ENCODE data around the gene TPBGL. TPM values are rescaled to one million over a fixed set of nuclear protein-coding genes. Genes with fewer than 3 reads are reported as not detected.

The TPBGL gene
- polyA plus RNA-seq, 1 donor = 0.17 TPM

DNA sequence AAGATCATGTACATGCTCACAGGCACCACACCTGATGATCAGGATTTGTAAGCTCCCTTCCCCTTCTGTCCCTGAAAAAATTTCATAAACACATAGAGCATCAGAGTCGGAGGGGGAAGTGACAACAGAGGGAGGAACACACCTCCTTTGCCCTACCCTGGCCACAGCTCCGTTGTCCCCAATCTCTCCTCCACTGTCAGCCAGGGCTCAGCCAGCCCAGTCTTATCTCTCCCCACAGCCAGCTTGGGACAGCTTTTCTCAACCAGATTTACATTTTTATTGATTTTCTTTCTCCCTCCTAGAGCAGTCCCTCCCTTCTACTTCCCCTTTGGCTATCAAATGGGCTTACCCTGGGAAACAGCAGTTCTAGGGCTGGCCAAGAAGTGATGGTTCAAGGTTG lies 32.1 kb upstream of the TPBGL start:
- DNase-seq = no peak

DNA sequence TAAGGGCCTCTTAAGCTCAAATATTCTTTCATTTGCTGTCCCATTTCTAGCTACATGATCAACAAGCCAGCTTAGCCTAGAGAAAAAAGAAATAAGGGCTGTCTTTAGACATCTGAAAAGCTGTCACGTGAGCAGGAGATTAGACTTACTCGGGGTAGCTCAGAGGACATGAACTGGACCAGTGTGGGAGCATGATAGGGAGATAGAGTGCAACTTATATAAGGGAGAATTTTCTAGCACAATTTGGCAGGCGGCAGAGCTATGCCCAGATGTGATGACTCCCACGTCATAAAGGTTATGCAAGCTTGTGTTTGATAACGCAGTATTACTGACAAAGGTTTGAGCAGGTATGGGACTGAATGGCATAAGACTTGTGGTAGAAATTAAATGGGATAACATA lies 28.2 kb upstream of the TPBGL start:
- DNase-seq = no peak

DNA sequence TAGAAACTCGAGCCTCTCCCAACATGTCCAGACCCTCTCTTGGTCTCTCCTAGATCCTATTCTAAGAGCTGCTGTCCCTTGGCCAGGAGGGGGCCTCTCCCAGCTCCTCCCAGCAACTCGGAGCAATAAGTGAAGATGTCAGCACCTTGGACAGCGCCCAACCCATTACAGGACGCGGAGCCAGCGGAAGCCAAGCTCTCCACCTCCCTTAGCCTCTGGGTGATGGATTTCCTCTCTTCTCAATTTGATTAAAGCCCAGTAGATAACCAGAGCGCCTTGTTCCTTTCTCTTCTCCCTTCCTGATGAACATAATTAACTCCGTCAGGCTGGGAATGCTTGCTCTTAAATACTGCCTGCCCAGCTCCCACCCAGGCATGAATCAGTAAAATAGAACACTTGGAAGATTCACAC lies 26.2 kb upstream of the TPBGL start:
- DNase-seq = peak; percentile 89

DNA sequence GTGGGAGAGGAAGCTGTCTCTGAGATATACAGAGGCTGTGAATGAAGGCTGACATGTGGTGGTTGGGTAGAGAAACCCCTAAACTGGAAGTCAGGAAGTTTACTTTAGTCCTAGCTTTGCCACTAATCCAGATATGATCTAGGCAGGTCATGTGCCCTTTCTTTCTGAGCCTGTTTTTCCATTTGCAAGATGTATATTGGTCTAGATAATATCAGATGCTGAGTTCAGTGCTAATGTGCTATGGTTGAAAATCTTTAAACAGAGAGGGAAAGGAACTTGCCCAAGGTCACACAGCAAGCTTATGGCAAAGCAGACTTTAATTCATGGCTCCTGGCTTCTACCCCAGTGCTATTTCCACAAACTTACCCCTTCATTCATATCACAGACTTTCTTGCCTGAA lies 25.7 kb upstream of the TPBGL start:
- DNase-seq = no peak

DNA sequence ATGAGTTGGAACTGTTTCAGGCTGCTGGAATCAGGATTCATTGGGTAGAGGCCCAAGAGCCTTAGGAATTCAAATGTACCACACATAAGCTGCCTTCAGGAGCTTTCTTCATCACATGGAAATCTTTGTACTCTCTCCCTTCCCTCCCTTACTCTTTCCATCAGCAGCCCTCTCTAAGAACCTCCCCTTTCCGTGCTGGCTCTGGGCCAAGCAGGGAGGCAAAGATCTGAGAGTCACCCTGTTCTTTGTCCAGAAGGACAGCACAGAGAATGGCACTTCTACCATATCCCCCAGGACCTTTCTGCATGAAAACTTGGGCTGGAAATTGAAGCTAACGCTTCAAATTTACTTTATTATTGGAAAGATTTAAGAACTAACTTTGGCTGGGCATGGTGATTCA lies 20.7 kb upstream of the TPBGL start:
- DNase-seq = no peak

DNA sequence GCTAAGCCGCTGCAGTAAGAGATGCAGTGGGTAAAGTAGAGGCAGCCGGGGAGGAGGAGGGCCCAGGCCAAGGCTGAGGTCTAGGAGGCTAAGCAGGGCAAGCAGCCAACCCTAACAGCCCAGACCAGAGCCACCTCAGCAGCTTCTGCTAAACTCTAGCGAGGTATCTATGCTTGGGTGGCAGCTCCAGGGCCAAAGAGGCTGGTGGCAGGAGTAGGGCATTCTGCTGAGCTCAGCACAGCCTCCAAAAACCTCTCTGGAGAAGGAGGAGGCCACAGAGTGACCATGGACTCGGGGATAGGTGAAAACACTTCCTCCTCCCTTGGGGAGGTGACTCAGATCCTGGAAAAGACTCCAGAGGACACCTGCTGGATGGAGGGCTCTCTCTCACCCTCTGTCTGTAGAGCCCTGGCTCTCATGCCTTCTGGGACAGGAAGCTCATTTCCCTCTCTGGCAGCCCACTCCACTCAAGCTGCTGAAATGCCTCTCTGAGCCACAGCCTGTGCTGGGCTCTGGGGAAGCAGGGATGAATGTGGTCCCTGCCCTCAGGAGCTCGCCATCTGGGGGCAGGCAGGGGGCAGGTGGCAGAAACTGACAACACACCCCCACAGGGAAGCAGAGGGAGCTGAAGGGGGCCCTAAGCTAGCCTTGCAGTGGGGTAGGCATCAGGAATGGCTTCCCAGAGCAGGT lies 16.5 kb upstream of the TPBGL start:
- no peak for DNase-seq

DNA sequence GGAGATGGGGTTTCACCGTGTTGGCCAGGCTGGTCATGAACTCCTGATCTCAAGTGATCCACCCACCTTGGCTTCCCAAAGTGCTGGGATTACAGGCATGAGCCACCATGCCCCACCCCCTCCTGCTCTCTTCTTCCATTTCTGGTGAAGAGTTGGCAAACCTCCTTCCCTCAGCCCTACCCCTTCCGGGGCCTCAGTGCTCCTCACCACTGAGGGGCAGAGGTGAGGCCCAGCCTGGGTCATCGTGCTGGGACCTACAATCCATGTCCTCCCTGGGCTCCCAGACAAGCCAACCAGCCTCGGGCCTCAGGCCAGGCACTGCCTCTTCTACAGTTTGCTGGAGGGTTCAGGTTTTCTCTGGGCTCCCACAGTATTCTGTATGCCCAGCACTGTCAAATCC lies 14.8 kb upstream of the TPBGL start:
- DNase-seq = no peak

DNA sequence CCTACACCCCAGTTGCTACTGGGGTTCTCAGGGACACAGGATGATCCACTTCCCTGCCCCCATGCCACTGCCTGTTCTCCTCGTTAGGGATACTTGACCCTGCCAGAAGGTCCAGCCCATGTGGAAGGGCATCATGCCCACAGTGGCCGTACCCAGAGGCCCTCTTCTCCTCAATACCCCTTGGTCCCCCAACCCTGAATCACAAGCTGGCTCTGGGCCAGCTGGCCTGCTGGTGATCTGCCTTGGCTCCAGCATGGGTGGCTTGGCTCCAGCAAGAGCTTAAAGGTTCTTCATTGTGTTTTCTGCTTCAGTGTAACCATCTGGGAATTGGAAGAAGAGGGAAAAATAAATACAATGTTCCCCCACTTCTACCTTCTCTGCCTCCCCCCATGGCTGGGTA lies 11.1 kb upstream of the TPBGL start:
- DNase-seq = no peak

DNA sequence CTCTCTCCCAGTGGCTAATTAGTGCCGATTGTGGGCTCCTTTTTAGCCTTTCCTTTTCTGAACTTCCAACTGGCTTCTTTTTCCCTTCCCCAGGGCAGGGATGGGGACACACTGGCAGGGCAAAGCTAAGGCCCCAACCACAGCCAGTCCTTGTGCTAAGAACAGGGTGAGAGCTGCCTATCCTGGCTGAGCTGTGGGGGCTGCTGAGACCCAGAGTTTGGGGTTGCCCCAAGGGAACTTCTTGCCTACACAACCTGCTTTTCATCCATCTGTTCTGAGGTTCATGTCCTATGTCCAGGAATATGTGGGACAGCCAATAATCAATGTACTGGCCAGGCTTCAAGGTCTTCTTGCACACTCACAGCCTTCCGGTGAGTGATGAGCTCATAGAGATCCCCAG lies 10.0 kb upstream of the TPBGL start:
- DNase-seq = no peak

DNA sequence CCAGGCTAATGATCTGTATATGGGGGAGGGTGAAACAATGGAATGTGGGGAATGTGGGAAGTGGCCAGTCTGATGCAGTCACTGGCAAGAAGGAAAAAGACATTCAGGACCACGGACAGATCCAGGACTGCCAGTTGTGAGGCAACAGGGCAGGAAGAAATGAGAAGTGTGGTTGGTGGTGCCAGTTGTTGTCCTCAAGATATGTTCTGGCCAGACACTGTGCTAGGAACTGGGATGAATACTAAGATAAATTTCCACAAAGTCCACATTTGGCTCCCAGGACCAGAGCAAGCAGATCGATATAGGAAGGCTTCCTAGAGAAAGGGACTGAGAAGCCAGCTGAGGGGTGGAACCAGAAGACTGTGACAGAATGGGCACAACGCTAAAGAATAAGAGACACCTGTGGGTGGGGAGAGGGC lies 6.8 kb upstream of the TPBGL start:
- DNase-seq = peak; percentile 81

DNA sequence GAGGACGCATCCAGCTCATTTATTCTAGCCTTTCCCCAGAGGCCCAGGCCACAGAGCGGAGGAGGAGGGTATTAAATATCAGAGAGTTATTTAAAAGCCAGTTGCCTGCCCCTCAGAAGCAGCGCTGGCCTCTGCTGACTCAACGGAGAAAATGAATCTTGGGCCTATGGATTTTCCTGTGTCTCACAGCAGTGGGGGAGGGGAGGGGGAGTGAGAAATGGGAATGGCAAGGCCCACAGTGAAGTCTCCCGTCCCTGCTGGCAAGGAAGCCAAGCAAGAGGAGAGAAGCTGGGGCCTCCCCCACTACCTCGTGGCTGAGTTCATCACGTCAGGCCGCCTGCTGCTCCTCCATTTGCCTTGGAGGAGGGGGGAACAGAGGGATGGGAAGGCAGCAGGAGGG lies 4.5 kb upstream of the TPBGL start:
- no peak for DNase-seq

DNA sequence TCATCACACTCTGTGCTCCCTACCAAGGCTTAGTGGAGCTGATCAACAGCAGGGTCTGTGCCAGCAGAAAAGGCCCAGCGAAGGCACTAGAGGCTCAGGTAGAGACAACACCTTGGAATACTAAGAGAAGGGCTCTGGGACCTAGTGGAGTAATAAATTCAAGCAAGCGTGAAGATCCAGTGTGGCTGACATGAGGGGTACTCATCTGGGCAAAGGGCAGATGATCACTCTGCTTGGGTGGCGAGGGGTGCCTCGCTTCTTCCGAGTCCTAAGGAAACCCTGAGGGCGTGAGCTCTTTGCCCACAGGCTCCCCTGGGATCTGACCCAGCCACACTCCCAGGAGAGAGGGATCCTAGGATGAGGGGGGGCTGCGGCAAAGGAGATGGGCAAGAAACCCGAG lies 3.5 kb upstream of the TPBGL start:
- DNase-seq = no peak

DNA sequence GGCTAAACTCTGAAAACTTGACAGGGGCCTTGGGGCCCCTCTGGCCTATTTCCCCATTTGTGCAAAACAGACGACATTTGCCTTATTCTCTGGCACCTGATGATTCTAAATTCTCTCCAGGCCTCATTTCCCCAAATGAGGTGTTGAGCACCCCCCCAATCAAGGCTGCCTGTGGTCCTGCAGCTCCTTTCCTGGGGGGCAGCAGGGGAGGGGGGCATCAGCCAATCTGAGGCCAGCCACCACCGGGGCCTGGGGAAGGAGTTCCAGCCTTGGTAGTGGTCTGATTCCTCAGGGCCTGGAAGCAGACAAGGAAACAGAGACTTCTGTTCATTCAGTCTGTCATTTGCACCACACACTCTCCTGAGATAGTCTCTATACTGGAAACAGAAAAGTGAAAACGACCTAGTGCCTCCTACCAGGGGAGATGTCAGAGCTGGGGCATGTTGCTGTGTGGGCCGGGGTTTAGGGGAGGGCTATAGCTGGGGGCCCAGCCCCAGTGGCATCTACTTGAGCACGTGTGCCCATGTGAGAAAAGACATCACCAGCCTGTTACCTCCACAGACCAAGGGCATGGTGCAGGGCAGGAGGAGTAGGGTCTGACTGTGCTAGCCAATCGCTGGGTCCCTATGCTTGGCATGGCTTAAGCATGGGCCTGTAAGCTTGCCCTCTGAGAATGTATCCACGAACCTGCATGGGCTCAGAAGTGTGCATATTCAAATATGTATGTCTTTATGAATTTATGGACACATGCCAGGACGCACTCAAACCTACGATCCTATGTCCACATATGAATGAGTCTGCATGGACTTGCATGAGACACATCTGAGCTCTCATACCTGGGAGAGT lies 1.8 kb upstream of the TPBGL start:
- DNase-seq = no peak

DNA sequence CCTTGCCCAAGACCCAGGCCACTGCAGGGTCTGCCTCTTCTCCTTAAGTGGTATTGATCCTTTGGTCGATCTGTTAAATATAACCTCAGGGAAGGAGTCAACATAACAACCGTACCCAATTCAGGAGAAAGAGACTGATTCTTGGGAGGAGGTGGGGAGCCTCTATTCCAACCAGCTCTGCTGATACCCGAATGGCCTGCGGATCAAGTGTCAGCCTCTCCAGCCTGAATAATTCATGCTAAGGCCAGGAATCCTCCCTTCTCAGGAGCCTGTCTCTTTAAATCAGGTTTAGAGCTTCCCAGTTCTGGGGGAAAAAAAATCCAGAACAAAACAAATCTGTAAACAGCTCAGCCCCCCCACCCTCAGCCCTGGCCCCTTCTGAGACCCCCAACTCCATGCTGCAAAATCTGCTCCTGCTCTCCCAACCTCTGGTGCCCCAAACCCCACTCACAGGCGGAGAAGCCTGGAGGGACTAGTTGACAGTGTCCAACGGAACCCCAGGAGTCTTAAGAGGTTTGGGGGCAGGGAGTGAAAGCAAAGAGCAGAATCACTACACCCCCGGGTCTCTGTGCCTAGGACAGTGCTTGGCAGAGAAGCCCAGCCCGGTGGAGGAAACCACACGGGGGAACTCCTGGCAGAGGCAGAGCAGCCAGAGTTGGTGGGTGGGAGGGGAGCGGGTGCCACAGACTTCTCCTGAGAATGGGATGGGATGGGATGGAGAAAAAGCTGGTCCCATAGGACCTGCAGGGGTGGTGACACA lies 863 bp upstream of the TPBGL start:
- no peak for DNase-seq

DNA sequence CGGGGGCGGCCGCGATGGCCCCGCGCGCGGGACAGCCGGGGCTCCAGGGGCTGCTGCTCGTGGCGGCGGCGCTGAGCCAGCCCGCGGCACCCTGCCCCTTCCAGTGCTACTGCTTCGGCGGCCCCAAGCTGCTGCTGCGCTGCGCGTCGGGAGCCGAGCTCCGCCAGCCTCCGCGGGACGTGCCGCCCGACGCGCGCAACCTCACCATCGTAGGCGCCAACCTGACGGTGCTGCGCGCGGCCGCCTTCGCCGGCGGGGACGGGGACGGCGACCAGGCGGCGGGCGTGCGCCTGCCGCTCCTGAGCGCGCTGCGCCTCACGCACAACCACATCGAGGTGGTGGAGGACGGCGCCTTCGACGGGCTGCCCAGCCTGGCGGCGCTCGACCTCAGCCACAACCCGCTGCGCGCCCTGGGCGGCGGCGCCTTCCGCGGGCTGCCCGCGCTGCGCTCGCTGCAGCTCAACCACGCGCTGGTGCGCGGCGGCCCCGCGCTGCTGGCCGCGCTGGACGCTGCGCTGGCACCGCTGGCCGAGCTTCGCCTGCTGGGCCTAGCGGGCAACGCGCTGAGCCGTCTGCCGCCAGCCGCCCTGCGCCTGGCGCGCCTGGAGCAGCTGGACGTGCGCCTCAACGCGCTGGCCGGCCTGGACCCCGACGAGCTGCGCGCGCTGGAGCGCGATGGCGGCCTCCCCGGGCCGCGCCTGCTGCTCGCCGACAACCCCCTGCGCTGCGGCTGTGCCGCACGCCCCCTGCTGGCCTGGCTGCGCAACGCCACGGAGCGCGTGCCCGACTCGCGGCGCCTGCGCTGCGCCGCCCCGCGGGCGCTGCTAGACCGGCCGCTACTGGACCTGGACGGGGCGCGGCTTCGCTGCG lies 697 bp downstream of the TPBGL start:
- peak; percentile 83 for DNase-seq

DNA sequence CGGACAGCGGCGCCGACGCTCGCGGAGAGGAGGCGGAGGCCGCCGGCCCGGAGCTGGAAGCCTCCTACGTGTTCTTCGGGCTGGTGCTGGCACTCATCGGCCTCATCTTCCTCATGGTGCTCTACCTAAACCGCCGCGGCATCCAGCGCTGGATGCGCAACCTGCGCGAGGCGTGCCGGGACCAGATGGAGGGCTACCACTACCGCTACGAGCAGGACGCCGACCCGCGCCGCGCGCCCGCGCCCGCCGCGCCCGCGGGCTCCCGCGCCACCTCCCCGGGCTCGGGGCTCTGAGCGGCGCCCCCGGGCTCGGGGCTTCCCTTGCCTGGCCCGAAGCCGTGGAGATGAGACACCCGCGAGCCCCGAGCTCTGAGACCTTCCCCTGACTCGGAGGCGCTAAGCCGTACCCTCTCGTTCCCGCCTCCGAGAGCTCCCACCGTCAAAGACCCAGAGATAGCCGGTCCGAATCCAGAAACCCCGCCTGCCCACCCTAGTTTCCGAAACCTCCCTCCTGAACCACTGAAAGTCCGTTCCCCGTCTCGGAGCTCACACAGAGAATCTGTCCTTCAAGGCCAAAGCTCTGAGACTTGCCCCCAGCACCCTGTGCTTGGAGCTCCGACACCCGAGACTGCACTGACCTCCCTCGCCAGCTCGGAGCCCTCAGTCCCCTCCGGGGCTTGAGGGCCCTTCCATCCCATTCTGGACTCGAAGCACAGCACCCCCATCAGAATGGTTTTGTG lies 1.5 kb downstream of the TPBGL start:
- DNase-seq = no peak

DNA sequence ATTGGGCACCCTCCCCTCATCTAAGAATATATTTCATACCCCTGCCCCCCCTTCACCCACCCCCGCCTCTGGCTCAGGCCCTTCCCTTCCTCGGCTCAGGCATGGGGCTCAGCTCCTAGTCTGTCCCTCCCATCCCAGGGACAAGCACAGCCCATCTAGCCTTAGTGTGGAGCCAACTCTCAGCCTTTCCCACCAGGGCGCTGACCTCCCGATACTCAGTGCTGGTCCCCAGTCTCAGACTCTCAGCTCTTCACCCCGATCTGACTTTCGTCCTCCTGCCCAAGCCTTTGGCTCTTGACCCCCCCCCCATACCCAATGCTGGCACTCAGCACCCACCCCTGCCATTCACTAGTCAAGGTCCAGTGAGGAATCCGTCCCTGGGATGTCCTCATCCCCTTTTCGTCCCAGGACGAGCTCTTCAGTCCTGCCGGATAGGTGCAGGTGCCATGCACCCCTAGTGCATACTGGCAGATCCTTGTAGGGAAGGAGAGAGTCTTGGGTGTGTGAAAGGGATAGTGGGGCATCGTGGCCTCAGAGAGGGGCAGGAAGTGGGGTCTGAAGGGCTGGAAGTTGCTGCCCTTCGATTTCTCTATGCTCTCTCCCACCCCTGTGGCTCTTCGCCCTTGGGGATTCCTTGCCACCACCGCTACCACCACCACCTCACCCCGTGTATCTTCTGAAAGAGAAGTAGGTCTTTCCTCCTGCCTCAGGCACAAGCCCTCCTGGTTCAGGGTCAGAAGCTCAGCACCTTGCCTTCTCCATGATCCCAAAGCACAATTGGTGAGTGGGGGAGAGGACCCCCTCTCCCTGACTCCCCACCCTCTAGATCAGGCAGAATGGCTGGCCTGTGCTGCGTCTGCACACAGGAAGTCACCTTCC lies 2.4 kb downstream of the TPBGL start:
- no peak for DNase-seq

DNA sequence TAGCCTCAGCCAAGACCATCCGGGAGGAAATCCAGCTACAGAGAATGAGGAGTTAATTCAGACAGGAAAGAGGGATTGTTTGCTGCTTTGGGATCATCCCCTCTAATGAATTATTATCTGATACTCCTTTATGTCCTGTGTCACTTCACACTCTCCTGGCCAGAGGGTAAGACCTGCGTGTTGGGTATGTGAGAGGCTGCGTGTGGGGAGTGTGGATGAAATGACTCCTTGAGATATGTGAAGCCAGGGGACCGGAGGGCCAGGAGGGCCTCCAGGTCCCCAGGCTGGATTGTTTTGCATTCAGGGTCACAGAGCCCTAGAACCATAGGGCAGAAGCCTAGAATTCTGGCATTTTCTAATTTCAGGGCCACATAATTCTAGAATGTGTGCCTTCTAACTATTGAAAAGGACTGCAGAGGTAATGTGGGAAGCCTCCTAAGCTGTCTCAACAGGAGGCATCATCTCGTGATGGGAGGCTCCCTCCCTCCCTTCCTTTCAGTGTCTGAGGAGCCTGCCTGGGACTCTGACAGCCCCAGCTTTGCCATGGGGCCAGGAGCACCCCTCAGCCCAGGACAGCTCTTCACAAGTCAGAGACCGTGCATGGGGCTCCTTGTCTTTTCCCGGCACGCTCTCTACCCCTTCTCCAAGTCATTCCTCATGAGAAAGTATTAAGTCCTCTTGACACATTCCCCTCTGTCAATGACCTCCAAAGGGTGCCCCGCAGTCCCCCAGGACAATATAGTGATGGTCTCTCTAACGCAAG lies 3.7 kb downstream of the TPBGL start:
- DNase-seq = no peak

DNA sequence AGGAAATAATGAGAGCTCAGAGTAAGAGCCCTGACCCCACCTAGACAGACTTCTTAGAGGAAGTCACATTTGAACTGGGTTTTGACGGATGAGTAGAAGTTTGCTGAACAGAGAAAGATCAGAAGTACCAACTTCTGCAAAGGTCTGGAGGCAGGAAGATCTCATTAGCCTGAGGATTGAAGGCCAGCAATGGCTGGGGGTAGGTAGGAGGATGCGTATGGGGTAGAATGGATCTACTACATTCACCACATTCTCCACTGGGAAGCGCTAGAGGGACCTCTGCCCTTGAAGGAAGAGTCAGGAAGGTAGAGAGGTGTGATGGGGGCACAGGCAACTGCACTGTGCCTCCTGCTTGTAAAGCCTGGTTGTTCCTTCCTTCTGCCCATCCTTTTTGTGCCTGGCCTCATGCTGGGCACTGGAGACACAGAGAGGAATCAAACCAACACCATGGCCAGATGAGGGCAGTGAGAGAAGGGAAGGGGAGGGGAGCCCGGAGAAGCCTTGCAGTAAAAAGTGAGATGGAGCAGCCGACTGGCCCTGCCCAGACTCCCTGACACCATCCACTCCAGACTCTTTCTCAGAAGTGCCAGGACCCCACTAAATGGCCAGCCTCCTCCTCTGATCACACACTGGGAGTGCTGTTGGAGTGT lies 4.9 kb downstream of the TPBGL start:
- DNase-seq = no peak

Measured in left kidney (tissue), 2 donors.